ENCODE data around the gene UBE4B. TPM values are rescaled to one million over a fixed set of nuclear protein-coding genes. Genes with fewer than 3 reads are reported as not detected.

UBE4B gene
- total RNA-seq, 1 experiment from 2014 or later, result 28.1 TPM

GRCh38 chr1:10160173-10160572, 127.4 kb downstream of the UBE4B start:
- CTCF ChIA-PET, result no interaction called here
- BruUV-seq (replicated peaks), result no TSS peak
- H3K27ac Mint-ChIP-seq (ENCODE audit: unreplicated experiment), result no peak overlapping the region

GRCh38 chr1:10160907-10161490, 128.2 kb downstream of the UBE4B start:
- no peaks in the 10 kb centered on the region for H3K4me1 Mint-ChIP-seq (ENCODE audit: low read depth, unreplicated experiment)
- no TSS peak for BruUV-seq (replicated peaks)
- H3K27ac Mint-ChIP-seq (ENCODE audit: unreplicated experiment), result no peak overlapping the region
- CTCF ChIA-PET, result no interaction called here
- intact Hi-C loops (cut with micrococcal nuclease; ENCODE audit: unreplicated experiment), result no loop called here
- no peaks in the 10 kb centered on the region for H3K27me3 Mint-ChIP-seq (ENCODE audit: unreplicated experiment)
- no peak for DNase-seq
- no peak overlapping the region for H3K4me3 Mint-ChIP-seq (ENCODE audit: low read depth, unreplicated experiment)
- TF ChIP-seq CTCF (IDR thresholded peaks at IDR 0.05; ENCODE audit: unreplicated experiment), result no peak
- H3K36me3 Mint-ChIP-seq (ENCODE audit: insufficient read depth, unreplicated experiment), result peaks cover 20% of the 10 kb centered on the region
- no peaks in the 10 kb centered on the region for H3K9me3 Mint-ChIP-seq (ENCODE audit: low read depth, unreplicated experiment)

More at GRCh38 chr1:10160173-10160572, 127.4 kb downstream of the UBE4B start:
- Mint-ChIP-seq H3K4me3 (ENCODE audit: low read depth, unreplicated experiment) (no peak overlapping the region), H3K36me3 (ENCODE audit: insufficient read depth, unreplicated experiment) (peaks cover 13% of the 10 kb centered on the region), H3K4me1 (ENCODE audit: low read depth, unreplicated experiment) (no peaks in the 10 kb centered on the region), H3K9me3 (ENCODE audit: low read depth, unreplicated experiment) (no peaks in the 10 kb centered on the region), H3K27me3 (ENCODE audit: unreplicated experiment) (no peaks in the 10 kb centered on the region)
- intact Hi-C loops (cut with micrococcal nuclease; ENCODE audit: unreplicated experiment), result no loop called here
- TF ChIP-seq CTCF (IDR thresholded peaks at IDR 0.05; ENCODE audit: unreplicated experiment), result no peak
- DNase-seq, result no peak

GRCh38 chr1:10161541-10162290, 129.0 kb downstream of the UBE4B start:
- no peak for DNase-seq
- CTCF ChIA-PET, result interaction anchor here (0.7 kb wide), 2 partner anchors 51 to 412 kb away, joined by 4 to 8 read pairs; no protein-coding TSS in a partner anchor
- no peaks in the 10 kb centered on the region for H3K27me3 Mint-ChIP-seq (ENCODE audit: unreplicated experiment)
- H3K4me3 Mint-ChIP-seq (ENCODE audit: low read depth, unreplicated experiment), result no peak overlapping the region
- H3K9me3 Mint-ChIP-seq (ENCODE audit: low read depth, unreplicated experiment), result no peaks in the 10 kb centered on the region
- no peak overlapping the region for H3K27ac Mint-ChIP-seq (ENCODE audit: unreplicated experiment)
- no TSS peak for BruUV-seq (replicated peaks)
- peaks cover 20% of the 10 kb centered on the region for H3K36me3 Mint-ChIP-seq (ENCODE audit: insufficient read depth, unreplicated experiment)
- intact Hi-C loops (cut with micrococcal nuclease; ENCODE audit: unreplicated experiment), result no loop called here
- no peak for TF ChIP-seq CTCF (IDR thresholded peaks at IDR 0.05; ENCODE audit: unreplicated experiment)
- no peaks in the 10 kb centered on the region for H3K4me1 Mint-ChIP-seq (ENCODE audit: low read depth, unreplicated experiment)

GRCh38 chr1:10168912-10169514, 136.3 kb downstream of the UBE4B start:
- Mint-ChIP-seq H3K36me3 (ENCODE audit: insufficient read depth, unreplicated experiment) (peaks cover 13% of the 10 kb centered on the region), H3K4me1 (ENCODE audit: low read depth, unreplicated experiment) (no peaks in the 10 kb centered on the region), H3K9me3 (ENCODE audit: low read depth, unreplicated experiment) (no peaks in the 10 kb centered on the region), H3K4me3 (ENCODE audit: low read depth, unreplicated experiment) (no peak overlapping the region), H3K27me3 (ENCODE audit: unreplicated experiment) (no peaks in the 10 kb centered on the region), H3K27ac (ENCODE audit: unreplicated experiment) (no peak overlapping the region)
- no peak for DNase-seq
- CTCF ChIA-PET, result no interaction called here
- intact Hi-C loops (cut with micrococcal nuclease; ENCODE audit: unreplicated experiment), result no loop called here
- TF ChIP-seq CTCF (IDR thresholded peaks at IDR 0.05; ENCODE audit: unreplicated experiment), result no peak
- BruUV-seq (replicated peaks), result no TSS peak

Data from Calu3 (cell line).